Right lobe of liver (tissue), 4 donors: ENCODE data around the gene BRD4.

Experiments used
- CTCF ChIP-seq, 4 donors: fragments of 200-600 bp in 3 of 4; fragments of 450-650 bp in 1 of 4; IDR thresholded peaks; one replicate each; pipeline versions ENCODE4 v1.5.1 to v1.8.0; 2016 to 2022; ENCODE audit warnings: antibody characterized with exemption in 4 of 4, mild to moderate bottlenecking in 2 of 4
- POLR2A ChIP-seq: fragments of 450-650 bp; IDR thresholded peaks from one replicate; pipeline ENCODE4 v1.6.1; 2017; ENCODE audit warnings: antibody characterized with exemption, mild to moderate bottlenecking
- donor health status: DM: no; HTN: no; CAD: no.
- donor health status: DM: no; HTN: no; CAD: no.
- donor health status: DM: no; HTN: yes; CAD: no.

DNA sequence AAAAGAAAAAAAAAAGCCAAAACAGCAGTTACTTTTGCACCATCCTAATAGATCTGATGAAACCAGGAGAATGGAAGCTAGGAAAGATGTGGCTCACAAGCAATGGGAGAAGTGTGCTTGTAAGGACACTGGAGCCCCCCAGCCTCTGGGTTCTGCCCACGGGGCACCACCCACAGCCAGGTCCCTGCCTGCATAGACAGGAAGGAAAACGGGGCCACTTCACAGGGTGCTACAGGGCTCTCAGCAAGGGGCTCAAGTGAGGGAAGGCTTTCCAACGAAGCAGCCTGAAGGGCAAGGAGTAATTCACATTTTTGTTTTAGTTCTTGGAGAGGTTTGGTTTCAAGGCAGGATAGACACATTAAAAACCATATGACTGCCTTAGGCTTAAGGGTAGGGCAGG is 42.7 kb downstream of the BRD4 start:
- no peak for TF ChIP-seq CTCF (IDR thresholded peaks at IDR 0.05)
- no peak for TF ChIP-seq POLR2A
